Astrocyte (in vitro differentiated cells and primary cell): ENCODE data around the gene NFILZ. TPM values are rescaled to one million over a fixed set of nuclear protein-coding genes. Genes with fewer than 3 reads are reported as not detected.

Source experiments
- DNase-seq: peaks from one replicate; pipeline ENCODE4 v3.0.0-alpha.2; 2010; ENCODE audit warnings: low read depth
- FAIRE-seq: peaks from 2 replicates; lab custom pipeline; 2011; peaks lifted over from hg19 to GRCh38; lab: Jason Lieb, UNC
- H2AFZ ChIP-seq: 2 replicates; pipeline ENCODE4 v1.6.0; 2012; ENCODE audit warnings: low read depth, low read length, inconsistent platforms
- H3K27ac ChIP-seq: 2 replicates; pipeline ENCODE4 v1.5.1; 2011; ENCODE audit warnings: low read depth, low read length, inconsistent platforms
- H3K27me3 ChIP-seq: 2 replicates; pipeline ENCODE4 v1.6.0; 2011; ENCODE audit warnings: low read length, inconsistent platforms; ENCODE audit not compliant: insufficient read depth
- H3K36me3 ChIP-seq: 2 replicates; pipeline ENCODE4 v1.5.1; 2011; ENCODE audit warnings: low read length, inconsistent platforms; ENCODE audit not compliant: insufficient read depth
- H3K4me1 ChIP-seq: 2 replicates; pipeline ENCODE4 v1.5.1; 2011; ENCODE audit warnings: low read length, inconsistent platforms; ENCODE audit not compliant: insufficient read depth
- H3K4me2 ChIP-seq: 2 replicates; pipeline ENCODE4 v1.6.0; 2012; ENCODE audit warnings: low read length, inconsistent platforms
- H3K4me3 ChIP-seq: 2 replicates; pipeline ENCODE4 v1.5.1; 2011; ENCODE audit warnings: low read depth, mild to moderate bottlenecking, low read length, inconsistent platforms; ENCODE audit not compliant: insufficient read depth
- H3K79me2 ChIP-seq: 2 replicates; pipeline ENCODE4 v1.6.0; 2012; ENCODE audit warnings: mild to moderate bottlenecking, low read length, inconsistent platforms; ENCODE audit not compliant: insufficient read depth
- H3K9ac ChIP-seq: 2 replicates; pipeline ENCODE4 v1.6.0; 2012; ENCODE audit warnings: mild to moderate bottlenecking, low read length, inconsistent platforms
- H3K9me3 ChIP-seq: 2 replicates; pipeline ENCODE4 v1.5.1; 2012; ENCODE audit warnings: low read depth, mild to moderate bottlenecking, low read length, inconsistent platforms; ENCODE audit not compliant: insufficient read depth
- H4K20me1 ChIP-seq: 2 replicates; pipeline ENCODE4 v1.6.0; 2012; ENCODE audit warnings: low read length, inconsistent platforms; ENCODE audit not compliant: insufficient read depth
- H3K27ac Mint-ChIP-seq: one replicate; pipeline ENCODE4 v1.8.0; 2021; ENCODE audit warnings: mild to moderate bottlenecking, mixed read lengths; ENCODE audit not compliant: unreplicated experiment
- H3K27me3 Mint-ChIP-seq: one replicate; pipeline ENCODE4 v1.8.0; 2021; ENCODE audit warnings: low read depth, mixed read lengths; ENCODE audit not compliant: unreplicated experiment
- H3K36me3 Mint-ChIP-seq: one replicate; pipeline ENCODE4 v1.8.0; 2021; ENCODE audit warnings: low read depth, mixed read lengths; ENCODE audit not compliant: unreplicated experiment
- H3K4me1 Mint-ChIP-seq: one replicate; pipeline ENCODE4 v1.8.0; 2021; ENCODE audit warnings: low read depth, mixed read lengths; ENCODE audit not compliant: unreplicated experiment
- H3K4me3 Mint-ChIP-seq: one replicate; pipeline ENCODE4 v1.8.0; 2021; ENCODE audit warnings: mild to moderate bottlenecking, moderate library complexity, mixed read lengths; ENCODE audit not compliant: unreplicated experiment
- H3K9me3 Mint-ChIP-seq: one replicate; pipeline ENCODE4 v1.8.0; 2021; ENCODE audit warnings: mild to moderate bottlenecking, mixed read lengths; ENCODE audit not compliant: unreplicated experiment
- CTCF ChIP-seq: IDR thresholded peaks from 2 replicates; pipeline ENCODE4 v1.5.1; 2011; ENCODE audit warnings: low read depth, mild to moderate bottlenecking, inconsistent platforms, low read length, moderate library complexity; ENCODE audit not compliant: insufficient read depth
- EZH2 ChIP-seq: IDR thresholded peaks from 2 replicates; pipeline ENCODE4 v1.6.1; 2012; ENCODE audit warnings: mild to moderate bottlenecking, low read length, inconsistent platforms; ENCODE audit not compliant: insufficient read depth
- total RNA-seq: library from RNA; stranded (reverse); gene quantifications from 2 replicates; pipeline ENCODE4 v1.2.1, GENCODE V29; 2021

Gene NFILZ
- total RNA-seq, 1 donor from 2014 or later: not detected

GRCh38 chr19:8584965-8585893 is 45.2 kb upstream of the NFILZ start:
- Histone ChIP-seq H3K36me3 (no peaks in the 10 kb centered on the region), H3K27ac (no peak overlapping the region), H3K9ac (no peak overlapping the region), H3K4me2 (no peak overlapping the region), H2AFZ (no peak overlapping the region), H4K20me1 (peaks cover 17% of the 10 kb centered on the region), H3K9me3 (no peaks in the 10 kb centered on the region), H3K79me2 (no peaks in the 10 kb centered on the region), H3K4me1 (no peaks in the 10 kb centered on the region), H3K4me3 (no peak overlapping the region), H3K27me3 (no peaks in the 10 kb centered on the region)
- peaks cover 15% of the 10 kb centered on the region for H3K36me3 Mint-ChIP-seq
- TF ChIP-seq CTCF: no peak
- TF ChIP-seq EZH2: no peak
- no peak for DNase-seq
- no peaks in the 10 kb centered on the region for H3K9me3 Mint-ChIP-seq
- no peak overlapping the region for H3K4me3 Mint-ChIP-seq
- peaks cover 2% of the 10 kb centered on the region for H3K27me3 Mint-ChIP-seq
- no peak overlapping the region for H3K27ac Mint-ChIP-seq
- FAIRE-seq: no peak
- H3K4me1 Mint-ChIP-seq: no peaks in the 10 kb centered on the region

GRCh38 chr19:8585894-8586750 is 44.3 kb upstream of the NFILZ start:
- no peak overlapping the region for H3K9ac ChIP-seq
- no peaks in the 10 kb centered on the region for H3K4me1 ChIP-seq
- Mint-ChIP-seq H3K4me3 (no peak overlapping the region), H3K27me3 (peaks cover 4% of the 10 kb centered on the region), H3K27ac (no peak overlapping the region), H3K9me3 (no peaks in the 10 kb centered on the region), H3K36me3 (peaks cover 15% of the 10 kb centered on the region), H3K4me1 (no peaks in the 10 kb centered on the region)
- no peaks in the 10 kb centered on the region for H3K36me3 ChIP-seq
- peak; percentile 20 for DNase-seq
- no peaks in the 10 kb centered on the region for H3K9me3 ChIP-seq
- H3K27me3 ChIP-seq: no peaks in the 10 kb centered on the region
- no peak overlapping the region for H3K27ac ChIP-seq
- H3K79me2 ChIP-seq: no peaks in the 10 kb centered on the region
- FAIRE-seq: no peak
- no peak for TF ChIP-seq CTCF
- no peak for TF ChIP-seq EZH2
- no peak overlapping the region for H3K4me3 ChIP-seq
- H3K4me2 ChIP-seq: no peak overlapping the region
- peaks cover 16% of the 10 kb centered on the region for H4K20me1 ChIP-seq
- H2AFZ ChIP-seq: no peak overlapping the region
